DND-41 (cell line): ENCODE results near the gene NR4A1.

Source experiments
- CTCF ChIP-seq: IDR thresholded peaks from 2 replicates; pipeline ENCODE4 v1.5.1; 2012; ENCODE audit warnings: borderline replicate concordance, low read length, moderate library complexity, mild to moderate bottlenecking; ENCODE audit not compliant: poor library complexity, severe bottlenecking; ENCODE audit errors: extremely low read depth
- EZH2 ChIP-seq: IDR thresholded peaks from 3 replicates; pipeline ENCODE4 v1.6.1; 2012; ENCODE audit warnings: borderline replicate concordance, low read depth, mild to moderate bottlenecking, moderate library complexity, low read length, inconsistent platforms; ENCODE audit not compliant: severe bottlenecking

DNA sequence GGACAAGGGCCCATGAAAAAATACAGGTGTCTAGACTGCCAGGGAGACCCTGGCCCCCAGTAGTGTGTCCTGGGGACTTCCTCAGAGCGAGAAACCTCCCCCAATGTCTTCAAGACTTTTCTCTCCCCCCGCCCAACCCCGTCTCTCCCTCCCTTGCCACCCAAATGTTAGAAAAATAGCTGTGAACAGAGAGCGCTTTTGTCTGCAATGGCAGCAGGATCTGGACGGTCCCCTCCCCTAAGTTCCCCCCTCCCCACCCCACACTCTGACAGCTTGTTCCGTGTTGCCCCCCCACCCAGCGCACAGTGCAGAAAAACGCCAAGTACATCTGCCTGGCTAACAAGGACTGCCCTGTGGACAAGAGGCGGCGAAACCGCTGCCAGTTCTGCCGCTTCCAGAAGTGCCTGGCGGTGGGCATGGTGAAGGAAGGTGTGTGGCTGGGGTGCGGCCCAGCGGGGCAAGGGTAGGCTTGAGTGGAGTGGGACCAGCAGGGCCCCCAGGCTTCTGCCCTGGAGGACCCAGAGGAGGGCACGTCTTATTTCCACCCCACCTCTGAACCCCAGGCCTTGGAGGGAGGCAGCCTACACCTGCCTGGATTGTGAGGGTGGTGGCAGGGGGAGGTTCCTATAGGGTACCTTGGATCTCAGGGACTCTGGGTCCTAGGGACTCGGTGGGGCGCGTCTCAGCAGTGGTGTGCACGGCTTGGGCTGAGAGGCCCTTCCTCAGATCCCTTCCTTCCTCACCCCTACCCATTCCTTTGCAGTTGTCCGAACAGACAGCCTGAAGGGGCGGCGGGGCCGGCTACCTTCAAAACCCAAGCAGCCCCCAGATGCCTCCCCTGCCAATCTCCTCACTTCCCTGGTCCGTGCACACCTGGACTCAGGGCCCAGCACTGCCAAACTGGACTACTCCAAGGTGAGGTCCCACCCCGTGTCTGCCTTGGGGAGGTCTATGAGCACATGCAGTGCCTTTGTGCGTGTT lies 4.8 kb downstream of the NR4A1 start:
- no peak for TF ChIP-seq EZH2
- TF ChIP-seq CTCF = no peak
